Right ventricle myocardium superior (tissue), 1 donor: ENCODE measurements around the gene MBD4. TPM values are rescaled to one million over a fixed set of nuclear protein-coding genes. Genes with fewer than 3 reads are reported as not detected.
A peak's percentile ranks its signal among the peaks of the same experiment; 100 is the strongest.
"Not testable (repeated sequence)": the region's sequence is repeated elsewhere in the genome, so short reads cannot be mapped to it uniquely, and the experiment has no call there.

Experiments
- ATAC-seq: fragments of 200-7000 bp; cut with Tn5 transposase; one replicate; pipeline ENCODE4 v1.9.1; 2020; ENCODE audit warnings: mild to moderate bottlenecking; ENCODE audit not compliant: poor library complexity
- DNase-seq: peaks from one replicate; pipeline ENCODE4 v3.0.0-alpha.2; 2020
- intact Hi-C: fragments of 100-400 bp; cut with DNase I; formaldehyde crosslinking; loops from one replicate; pipeline ENCODE4 v1.11.2; 2022
- total RNA-seq: library from RNA; stranded (reverse); fragmentation: NEBNext Ultra II Directional; extraction: Animal tissue kit (Norgen Biotek cat#: 25700); gene quantifications from one replicate; pipeline ENCODE4 v1.2.1, GENCODE V29; 2021
- donor health status: DM: no; HTN: yes; CAD: no; lungs with severe emphysema.

The MBD4 gene
- total RNA-seq, 1 donor from 2014 or later, result 18.7 TPM

DNA sequence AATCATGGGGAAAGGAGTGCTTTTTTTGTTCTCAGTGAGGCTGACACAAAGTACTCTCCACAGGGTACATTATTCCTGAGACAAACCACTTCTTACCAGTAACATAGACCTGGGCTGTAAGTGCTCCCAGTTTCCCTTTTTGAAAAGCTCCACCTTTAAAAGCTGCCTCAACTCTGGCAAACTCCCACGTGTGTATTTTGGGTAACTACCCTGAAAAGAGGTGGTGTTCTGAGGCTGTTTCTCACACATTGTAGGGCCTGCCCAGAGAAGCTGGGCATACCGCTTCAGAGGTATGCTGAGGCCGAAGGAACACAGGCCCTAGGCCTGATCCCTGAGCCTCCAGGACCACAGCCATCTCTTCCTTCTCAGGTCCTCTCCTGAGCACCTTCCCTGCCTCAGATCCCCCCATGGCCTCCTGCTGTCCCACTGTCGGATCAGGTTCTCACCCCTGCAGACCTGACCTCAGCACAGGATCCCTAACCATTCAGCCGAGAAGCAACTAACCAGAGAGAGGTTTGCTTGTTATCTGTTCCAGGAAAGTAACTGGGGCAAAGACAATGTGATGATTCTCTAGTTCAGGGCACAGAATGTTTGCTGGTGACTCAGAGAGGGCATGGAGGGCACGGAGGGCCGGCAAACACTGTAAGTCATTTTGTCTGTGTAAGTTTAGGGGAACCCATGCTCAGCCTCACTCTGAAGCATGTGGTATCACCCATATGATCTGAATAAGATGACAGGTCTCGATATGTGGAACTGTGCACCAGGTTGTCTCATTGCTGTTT, 47.5 kb downstream of the MBD4 start:
- ATAC-seq, intact Hi-C loops, DNase-seq: not testable (repeated sequence)

DNA sequence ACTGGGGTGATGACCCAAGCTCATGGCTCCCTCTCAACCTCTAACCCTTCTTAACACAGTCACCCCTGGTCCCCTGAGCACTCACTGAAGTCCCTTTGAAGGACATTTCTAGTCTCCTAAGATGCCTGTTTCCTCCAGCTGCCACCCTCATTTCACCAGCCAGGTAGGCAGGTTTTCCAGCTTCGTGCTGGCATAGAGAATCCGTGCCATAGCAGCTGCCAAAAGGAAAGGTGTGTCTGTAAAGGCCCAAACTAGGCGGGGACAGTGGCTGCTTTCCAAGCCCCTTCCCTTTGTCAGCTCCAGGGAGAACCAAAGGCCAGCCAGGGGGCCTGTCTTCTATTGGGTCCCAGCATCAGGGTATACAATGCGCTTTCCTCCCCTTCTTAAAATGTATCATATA, 48.2 kb downstream of the MBD4 start:
- intact Hi-C loops, DNase-seq, ATAC-seq: not testable (repeated sequence)

DNA sequence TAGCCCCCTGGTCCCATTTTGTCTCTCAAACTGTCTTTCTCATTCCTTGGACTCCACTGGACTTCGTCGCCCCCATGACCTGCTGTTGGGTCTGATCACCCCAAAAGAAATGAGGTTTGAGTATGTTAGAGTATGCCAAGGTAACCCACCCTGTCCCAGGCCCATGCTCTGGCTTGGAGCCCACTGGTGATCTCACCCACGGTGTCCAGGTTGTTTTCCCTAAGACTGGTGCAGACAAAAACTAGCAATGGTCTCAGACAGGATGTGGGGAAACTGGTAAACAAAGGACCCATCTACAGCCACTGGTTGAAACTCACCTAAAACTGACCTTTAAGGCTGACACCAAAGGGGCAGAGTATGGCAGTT, 50.2 kb downstream of the MBD4 start:
- DNase-seq (no peak), ATAC-seq (no peak)
- intact Hi-C loops, result loop anchor here (10.0 kb wide), 1 partner anchor 435 kb away; no protein-coding TSS in a partner anchor

DNA sequence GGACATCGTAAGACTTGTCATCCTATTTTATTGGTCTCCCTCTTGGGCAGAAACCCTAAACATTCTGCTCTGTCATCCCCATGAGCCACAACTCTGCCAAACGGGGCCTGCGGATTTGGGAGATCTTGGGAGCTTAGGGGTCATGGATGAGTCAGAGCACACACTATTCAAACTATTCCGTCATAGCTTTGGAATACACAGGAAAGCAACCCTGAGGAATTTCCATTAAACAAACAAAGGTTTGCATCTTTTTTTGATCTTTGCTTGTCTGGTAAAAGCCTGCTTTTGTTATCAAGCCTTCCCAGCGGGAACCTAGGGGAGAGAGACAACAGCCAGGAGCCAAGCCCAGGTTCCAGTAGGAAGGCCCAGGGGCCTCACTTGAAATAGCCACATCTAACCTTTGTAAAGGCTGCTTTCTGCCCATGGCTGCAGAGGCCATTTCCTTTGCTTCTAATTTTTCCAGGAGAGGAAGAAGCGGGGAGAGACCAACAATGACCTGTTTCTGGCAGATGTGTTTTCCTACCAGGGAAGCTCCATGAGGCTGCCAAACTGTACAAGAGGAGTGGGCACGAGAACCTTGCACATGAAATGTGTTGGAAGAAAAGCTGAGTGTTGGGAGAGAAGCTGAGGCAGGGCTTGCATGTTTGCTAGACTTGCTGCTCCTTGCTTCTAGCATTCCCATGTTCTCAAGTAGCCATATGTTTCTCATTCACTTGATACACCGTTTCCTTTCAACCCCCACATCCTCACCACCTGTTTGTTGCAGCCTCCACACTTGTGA, 50.8 kb downstream of the MBD4 start:
- peak; percentile 37 for ATAC-seq
- not testable (repeated sequence) for DNase-seq
- intact Hi-C loops, result loop anchor here (10.0 kb wide), 1 partner anchor 436 kb away; no protein-coding TSS in a partner anchor

DNA sequence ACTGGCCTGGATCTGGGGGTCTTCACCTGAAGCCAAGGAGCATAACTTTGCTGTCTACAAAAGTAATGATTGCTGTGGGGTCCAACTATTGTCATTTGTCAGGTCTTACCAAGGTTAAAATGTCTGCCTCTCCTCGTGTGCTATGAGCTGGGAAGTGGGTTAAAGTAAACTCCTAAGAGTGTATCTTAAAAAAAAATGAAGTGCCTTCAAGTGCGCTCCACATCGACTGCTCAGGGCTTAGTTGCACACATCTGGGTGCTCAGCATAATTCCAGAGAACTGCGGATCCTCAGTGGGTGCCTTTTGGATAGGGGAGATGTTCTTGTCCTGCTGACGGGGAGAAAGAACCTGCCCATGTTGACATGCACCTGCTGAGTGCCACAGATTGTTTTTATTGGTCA, 52.3 kb downstream of the MBD4 start:
- intact Hi-C loops, result loop anchor here (10.0 kb wide), 1 partner anchor 437 kb away; no protein-coding TSS in a partner anchor
- ATAC-seq (no peak), DNase-seq (no peak)

DNA sequence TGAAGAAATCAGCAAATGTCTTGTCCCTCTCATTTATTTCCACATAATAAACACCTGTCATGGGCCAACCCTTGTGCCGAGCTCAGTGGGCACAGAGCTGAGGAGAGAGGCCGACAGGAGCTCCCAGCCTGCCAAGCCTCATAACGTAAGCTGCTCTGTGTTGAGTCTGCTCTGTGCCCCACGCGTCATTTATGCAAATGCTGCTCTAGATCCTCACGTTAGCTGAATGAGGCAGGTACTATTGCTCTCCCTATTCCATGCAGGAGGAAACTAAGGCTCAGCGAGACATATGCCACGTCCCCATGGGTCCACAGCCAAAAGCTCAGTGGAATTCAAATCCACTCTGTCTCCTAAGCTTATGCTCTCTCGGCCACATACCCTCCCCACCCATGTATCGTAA, 52.8 kb downstream of the MBD4 start:
- intact Hi-C loops, result loop anchor here (10.0 kb wide), 1 partner anchor 438 kb away; no protein-coding TSS in a partner anchor

DNA sequence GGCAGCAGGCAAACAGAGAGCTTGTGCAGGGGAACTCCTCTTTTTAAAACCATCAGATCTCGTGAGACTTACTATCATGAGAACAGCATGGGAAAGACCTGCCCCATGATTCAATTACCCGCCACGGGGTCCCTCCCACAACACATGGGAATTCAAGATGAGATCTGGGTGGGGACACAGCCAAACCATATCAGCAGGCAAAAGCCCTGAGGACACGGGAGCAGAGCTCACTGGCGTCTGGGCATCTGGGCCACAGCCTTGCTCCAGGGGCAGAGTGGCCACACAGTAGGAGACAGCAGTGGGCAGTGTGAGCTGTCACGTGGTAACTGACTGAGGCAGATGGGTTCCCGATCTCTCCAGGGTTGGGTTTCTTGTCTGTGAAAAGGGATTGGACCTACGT, 54.2 kb downstream of the MBD4 start:
- intact Hi-C loops, result loop anchor here (10.0 kb wide), 1 partner anchor 439 kb away; no protein-coding TSS in a partner anchor
- DNase-seq, ATAC-seq: not testable (repeated sequence)

More for the DNA sequence above, 52.8 kb downstream of the MBD4 start:
- ATAC-seq (no peak), DNase-seq (no peak)

DNA sequence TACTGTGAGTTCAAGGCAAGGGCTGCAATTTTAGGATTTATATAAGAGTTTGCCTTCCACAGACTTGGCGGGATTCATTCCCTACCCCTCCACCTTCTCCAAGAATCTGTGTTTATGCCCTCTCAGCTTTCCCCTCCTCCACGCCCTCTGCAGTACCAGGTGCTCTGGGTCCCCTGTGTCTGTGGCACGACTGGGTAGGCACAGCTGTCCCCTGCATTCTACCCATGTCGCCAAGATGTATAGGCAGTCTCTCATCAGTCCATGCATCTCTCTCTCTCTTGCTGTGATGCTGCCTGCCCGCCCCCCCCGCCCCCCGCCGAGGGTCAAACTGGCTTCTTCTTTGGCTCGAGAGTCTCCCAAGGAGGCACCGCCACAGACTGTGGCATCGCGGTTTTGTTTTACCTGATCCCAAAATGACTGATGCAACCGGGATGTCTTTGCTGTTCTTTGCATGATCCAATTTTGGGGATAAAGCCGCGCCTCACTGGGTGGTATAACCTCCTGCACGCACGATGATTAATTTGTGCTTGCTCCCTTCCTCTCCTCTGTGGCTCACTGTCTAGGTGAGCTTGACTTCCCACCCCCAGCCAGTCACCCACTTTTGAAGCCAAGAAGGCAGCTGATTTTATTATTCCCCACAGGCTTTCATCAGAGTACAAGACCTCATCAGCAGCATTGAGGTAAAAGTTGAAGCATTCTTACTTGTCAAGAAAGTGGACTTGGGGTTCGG, 55.0 kb downstream of the MBD4 start:
- no peak for ATAC-seq
- DNase-seq, result no peak
- intact Hi-C loops, result loop anchor here (10.0 kb wide), 1 partner anchor 440 kb away; no protein-coding TSS in a partner anchor

DNA sequence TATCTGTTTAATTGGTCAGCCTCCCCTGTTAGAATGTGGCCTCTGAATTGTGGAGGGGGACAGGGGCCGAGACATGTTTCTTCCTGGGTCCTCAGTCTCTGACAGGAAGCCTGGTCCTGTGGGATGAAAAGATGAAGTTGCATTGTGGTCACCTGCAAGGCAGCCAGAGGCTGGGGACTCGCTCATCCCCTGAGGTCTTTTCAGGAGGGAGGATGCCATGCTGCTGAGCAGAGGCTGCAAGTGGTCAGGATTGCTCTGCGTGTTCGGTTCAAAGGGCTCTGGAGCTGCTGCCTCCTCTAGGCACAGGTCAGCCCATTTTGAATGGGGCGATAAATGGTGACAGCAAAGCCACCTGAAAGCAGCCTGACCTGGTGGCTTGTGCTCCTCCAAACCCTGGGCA, 55.6 kb downstream of the MBD4 start:
- ATAC-seq, DNase-seq: not testable (repeated sequence)
- intact Hi-C loops, result loop anchor here (10.0 kb wide), 1 partner anchor 441 kb away; no protein-coding TSS in a partner anchor

DNA sequence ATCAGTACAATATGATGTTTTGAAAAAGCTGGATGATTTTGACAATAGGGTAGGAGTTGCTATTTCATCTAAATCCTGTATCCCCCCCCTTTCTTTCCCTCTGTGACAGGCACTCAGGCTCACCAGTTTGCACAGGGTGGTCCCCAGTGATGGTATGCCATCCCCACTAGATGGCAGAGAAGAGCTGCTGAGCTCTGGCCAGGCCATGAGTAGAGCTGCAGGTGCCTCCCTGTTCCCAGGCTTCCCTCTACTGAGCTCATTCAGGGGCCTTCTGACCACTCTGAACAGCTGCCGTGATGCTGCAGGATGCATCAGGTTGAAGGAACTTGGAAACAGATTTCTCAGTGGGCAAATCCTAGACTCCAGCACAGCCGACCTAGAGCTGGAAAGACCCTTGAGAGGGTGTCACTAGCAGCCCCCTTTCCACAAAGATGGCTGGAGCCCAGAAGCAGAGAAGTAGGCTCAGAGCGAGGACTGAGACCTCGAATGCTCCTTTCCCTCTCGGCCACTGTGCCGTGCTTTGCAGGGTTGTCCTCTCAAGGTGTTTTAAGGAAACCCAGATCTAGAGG, 56.4 kb downstream of the MBD4 start:
- DNase-seq, result peak; percentile 49
- intact Hi-C loops, result loop anchor here (10.0 kb wide), 1 partner anchor 441 kb away; no protein-coding TSS in a partner anchor
- peak; percentile 88 for ATAC-seq

DNA sequence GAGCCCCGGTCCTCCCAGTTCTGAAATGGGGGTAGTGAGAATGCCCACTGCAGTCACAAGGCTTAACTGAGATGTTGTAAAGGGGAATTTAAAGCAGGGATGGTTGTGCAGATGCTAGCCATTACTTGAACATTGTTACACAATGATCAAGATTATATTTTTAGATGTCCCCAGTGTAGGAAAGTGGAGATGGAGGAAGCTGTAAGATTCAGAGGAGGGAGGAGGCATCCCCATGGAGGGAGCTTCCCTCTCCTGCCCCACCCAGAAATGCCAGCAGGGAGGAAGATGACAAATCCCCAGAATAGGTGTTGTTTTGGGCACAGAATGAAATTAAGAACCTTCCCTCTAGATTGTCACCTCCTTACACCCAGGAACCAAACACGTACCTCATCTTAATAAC, 57.4 kb downstream of the MBD4 start:
- intact Hi-C loops, result loop anchor here (10.0 kb wide), 1 partner anchor 442 kb away; no protein-coding TSS in a partner anchor
- DNase-seq, result no peak
- no peak for ATAC-seq

Other genes with a start within 250 kb of the MBD4 start
- 80.6 TPM for gene COPG1, start 190.3 kb downstream of the MBD4 start, total RNA-seq
- 42.7 TPM for gene HMCES, start 161.1 kb downstream of the MBD4 start, total RNA-seq
- not detected for gene EFCAB12, start 11.3 kb downstream of the MBD4 start, total RNA-seq
- 19.3 TPM for gene IFT122, start 276 bp upstream of the MBD4 start, total RNA-seq
- not detected for gene RHO, start 88.7 kb upstream of the MBD4 start, total RNA-seq
- gene H1-8, start 103.2 kb upstream of the MBD4 start, total RNA-seq, result not detected
- gene PLXND1, start 166.7 kb upstream of the MBD4 start, total RNA-seq, result 53.1 TPM